Measurements from ENCODE around the gene PRKCE. TPM values are rescaled to one million over a fixed set of nuclear protein-coding genes. Genes with fewer than 3 reads are reported as not detected.

Gene PRKCE
- total RNA-seq, 2 donors from 2014 or later, result 5.8 to 18.1 TPM

DNA sequence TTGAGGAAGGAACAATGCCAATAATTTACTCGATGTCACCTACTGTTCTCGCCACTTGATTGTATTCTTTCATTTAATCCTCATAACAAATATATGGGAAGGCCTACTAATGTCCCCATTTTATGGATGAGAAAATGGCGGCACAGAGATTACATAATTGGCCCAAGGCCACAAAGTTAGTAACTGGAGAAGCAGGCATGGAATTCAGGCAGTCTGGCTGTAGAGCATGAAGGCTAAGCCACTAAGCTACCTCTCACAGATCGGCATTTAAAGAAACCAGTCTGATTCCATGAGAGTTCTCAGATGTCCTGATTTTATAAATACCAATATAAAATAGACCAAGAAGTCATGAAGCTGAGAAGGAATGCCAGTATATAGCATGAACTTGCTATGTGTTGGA, 523.9 kb downstream of the PRKCE start:
- no peak for DNase-seq (ENCODE audit: low spot score)
- no peaks in the 10 kb centered on the region for H3K9me3 ChIP-seq
- TF ChIP-seq, protein P1, sequence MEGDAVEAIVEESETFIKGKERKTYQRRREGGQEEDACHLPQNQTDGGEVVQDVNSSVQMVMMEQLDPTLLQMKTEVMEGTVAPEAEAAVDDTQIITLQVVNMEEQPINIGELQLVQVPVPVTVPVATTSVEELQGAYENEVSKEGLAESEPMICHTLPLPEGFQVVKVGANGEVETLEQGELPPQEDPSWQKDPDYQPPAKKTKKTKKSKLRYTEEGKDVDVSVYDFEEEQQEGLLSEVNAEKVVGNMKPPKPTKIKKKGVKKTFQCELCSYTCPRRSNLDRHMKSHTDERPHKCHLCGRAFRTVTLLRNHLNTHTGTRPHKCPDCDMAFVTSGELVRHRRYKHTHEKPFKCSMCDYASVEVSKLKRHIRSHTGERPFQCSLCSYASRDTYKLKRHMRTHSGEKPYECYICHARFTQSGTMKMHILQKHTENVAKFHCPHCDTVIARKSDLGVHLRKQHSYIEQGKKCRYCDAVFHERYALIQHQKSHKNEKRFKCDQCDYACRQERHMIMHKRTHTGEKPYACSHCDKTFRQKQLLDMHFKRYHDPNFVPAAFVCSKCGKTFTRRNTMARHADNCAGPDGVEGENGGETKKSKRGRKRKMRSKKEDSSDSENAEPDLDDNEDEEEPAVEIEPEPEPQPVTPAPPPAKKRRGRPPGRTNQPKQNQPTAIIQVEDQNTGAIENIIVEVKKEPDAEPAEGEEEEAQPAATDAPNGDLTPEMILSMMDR (IDR thresholded peaks at IDR 0.05), result no peak
- no peak for ATAC-seq (ENCODE audit: insufficient number of reproducible peaks, low FRiP score, low read depth)
- no peaks in the 10 kb centered on the region for H3K27me3 ChIP-seq (replicated peaks; ENCODE audit: insufficient read depth)
- no peak overlapping the region for H3K4me3 ChIP-seq
- H3K27ac ChIP-seq, result no peak overlapping the region
- H3K36me3 ChIP-seq, result no peaks in the 10 kb centered on the region
- H3K4me1 ChIP-seq (ENCODE audit: control insufficient read depth in 1 of 2, low read depth in 2 of 2), result peaks cover 21 to 37% of the 10 kb centered on the region in 2 donors

DNA sequence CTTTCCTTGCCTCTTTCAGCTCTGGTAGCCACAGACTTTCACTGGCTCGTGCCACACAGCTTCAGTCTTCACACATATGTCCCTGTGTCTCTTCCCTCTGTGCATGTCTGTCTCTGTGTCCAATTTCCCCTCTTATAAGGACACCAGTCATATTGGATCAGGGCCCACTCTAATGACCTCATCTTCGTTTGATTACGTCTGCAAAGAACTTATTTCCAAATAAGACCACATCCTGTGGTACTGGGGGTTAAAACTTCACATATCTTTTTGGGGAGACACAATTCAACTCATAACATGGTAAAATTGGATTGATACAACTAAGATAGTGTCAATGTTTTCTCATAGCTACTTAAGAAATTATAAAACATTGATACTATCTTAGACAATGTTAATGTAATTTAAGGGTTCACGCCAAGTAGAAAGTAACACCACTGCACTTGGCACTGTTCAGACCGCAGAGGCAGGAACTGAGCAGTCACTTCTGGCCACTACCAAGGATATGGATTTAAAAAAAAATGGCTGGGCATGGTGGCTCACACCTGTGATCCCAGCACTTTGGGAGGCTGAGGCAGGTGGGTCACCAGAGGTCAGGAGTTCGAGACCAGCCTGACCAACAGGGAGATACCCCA, 526.1 kb downstream of the PRKCE start:
- DNase-seq (ENCODE audit: low spot score), result no peak
- TF ChIP-seq, protein P1 (IDR thresholded peaks at IDR 0.05), result no peak

DNA sequence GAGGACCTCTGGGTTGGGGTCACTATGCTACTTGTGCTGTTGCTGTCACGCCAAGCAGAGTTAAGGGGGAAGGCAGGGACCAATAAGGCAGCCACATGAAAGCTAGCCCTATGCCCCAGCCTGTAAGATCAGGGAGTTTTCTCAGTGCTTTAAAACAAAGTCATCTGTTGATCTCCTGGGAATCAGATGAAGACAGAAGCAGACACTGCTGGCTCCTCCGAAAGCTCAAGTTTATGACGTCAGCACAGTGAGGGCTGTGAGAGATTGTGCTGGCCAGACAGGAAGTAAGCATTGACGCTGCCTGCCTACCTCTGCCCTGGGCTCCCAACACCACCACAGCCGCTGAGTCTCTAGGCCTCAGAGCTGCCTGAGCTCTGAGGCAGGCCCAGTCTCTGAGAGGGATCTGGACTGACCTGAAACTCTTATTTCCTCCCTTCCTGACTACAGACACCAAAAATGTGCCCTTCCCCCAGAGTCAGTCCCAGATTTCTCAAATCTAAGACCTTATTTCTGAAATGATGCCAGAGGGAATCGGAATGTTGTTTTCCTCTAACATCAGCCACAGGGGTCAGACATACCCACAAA, 527.7 kb downstream of the PRKCE start:
- Histone ChIP-seq H3K9me3 (no peaks in the 10 kb centered on the region), H3K4me3 (no peak overlapping the region), H3K27ac (peak overlapping the region in 1 of 2 donors; percentile 28), H3K36me3 (no peaks in the 10 kb centered on the region), H3K4me1 (ENCODE audit: control insufficient read depth in 1 of 2, low read depth in 2 of 2) (peaks cover 12 to 19% of the 10 kb centered on the region in 2 donors), H3K27me3 (replicated peaks; ENCODE audit: insufficient read depth) (no peaks in the 10 kb centered on the region)
- DNase-seq (ENCODE audit: low spot score), result peak; percentile 29
- TF ChIP-seq, protein P1 (IDR thresholded peaks at IDR 0.05), result no peak
- ATAC-seq (ENCODE audit: insufficient number of reproducible peaks, low FRiP score, low read depth), result peak; percentile 30

More for the DNA sequence above, 526.1 kb downstream of the PRKCE start:
- H3K9me3 ChIP-seq, result no peaks in the 10 kb centered on the region
- H3K27ac ChIP-seq, result no peak overlapping the region
- no peaks in the 10 kb centered on the region for H3K27me3 ChIP-seq (replicated peaks; ENCODE audit: insufficient read depth)
- H3K4me3 ChIP-seq, result no peak overlapping the region
- no peak for ATAC-seq (ENCODE audit: insufficient number of reproducible peaks, low FRiP score, low read depth)
- H3K36me3 ChIP-seq, result no peaks in the 10 kb centered on the region
- H3K4me1 ChIP-seq (ENCODE audit: control insufficient read depth in 1 of 2, low read depth in 2 of 2), result peaks cover 12 to 19% of the 10 kb centered on the region in 2 donors

DNA sequence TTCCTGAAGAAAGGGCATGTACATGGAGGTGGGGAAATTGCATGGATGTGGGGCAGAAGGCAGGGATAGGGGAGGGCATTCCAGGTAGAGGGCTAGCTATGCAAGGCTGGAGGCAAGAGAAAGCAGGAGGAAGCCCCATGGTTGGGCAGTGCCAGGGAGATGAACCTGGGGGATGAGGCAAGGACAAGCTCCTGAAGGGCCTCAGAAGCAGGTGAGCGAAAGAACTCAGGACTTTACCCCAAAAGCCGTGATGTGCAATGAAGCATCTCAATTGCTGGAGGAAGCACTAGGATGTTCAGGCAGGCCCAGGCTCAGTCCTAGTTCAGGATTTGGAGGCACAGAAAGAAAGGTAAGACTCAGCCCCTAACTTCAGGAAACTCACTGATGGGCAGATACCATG, 528.7 kb downstream of the PRKCE start:
- Histone ChIP-seq H3K36me3 (no peaks in the 10 kb centered on the region), H3K27ac (no peak overlapping the region), H3K27me3 (replicated peaks; ENCODE audit: insufficient read depth) (no peaks in the 10 kb centered on the region), H3K4me1 (ENCODE audit: control insufficient read depth in 1 of 2, low read depth in 2 of 2) (peaks cover 12 to 19% of the 10 kb centered on the region in 2 donors), H3K9me3 (no peaks in the 10 kb centered on the region), H3K4me3 (no peak overlapping the region)
- ATAC-seq (ENCODE audit: insufficient number of reproducible peaks, low FRiP score, low read depth) (no peak), DNase-seq (ENCODE audit: low spot score) (no peak)
- TF ChIP-seq, protein P1 (IDR thresholded peaks at IDR 0.05), result no peak

DNA sequence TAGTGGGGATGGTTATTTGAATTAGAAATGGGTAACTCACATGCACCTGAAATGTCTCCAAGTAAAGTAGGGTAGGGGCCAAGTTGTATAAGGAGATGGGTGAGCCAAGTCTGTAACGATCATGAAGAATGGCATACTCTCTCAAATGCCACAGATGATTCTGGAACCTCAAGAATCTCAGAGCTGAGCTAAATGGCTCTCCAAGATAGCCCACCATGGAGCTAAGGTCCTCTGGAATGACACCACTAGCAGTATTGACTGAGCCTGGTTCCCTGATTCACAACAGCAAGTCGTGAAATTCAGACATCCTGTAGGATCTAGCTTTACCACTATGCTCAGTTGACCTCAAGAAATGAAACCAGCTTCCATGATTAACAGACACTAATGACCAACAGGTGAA, 529.8 kb downstream of the PRKCE start:
- Histone ChIP-seq H3K36me3 (no peaks in the 10 kb centered on the region), H3K9me3 (no peaks in the 10 kb centered on the region), H3K27ac (no peak overlapping the region), H3K4me3 (no peak overlapping the region), H3K4me1 (ENCODE audit: control insufficient read depth in 1 of 2, low read depth in 2 of 2) (peaks cover 10 to 12% of the 10 kb centered on the region in 2 donors), H3K27me3 (replicated peaks; ENCODE audit: insufficient read depth) (no peaks in the 10 kb centered on the region)
- DNase-seq (ENCODE audit: low spot score), result no peak
- no peak for ATAC-seq (ENCODE audit: insufficient number of reproducible peaks, low FRiP score, low read depth)
- TF ChIP-seq, protein P1 (IDR thresholded peaks at IDR 0.05), result no peak
